OCI-LY1 (cell line): Measurements from ENCODE around the gene ASB2.

Experiments used
- CTCF ChIP-seq: fragments of 200-600 bp; sonication (generic), shearing (Covaris generic); IDR thresholded peaks from 2 replicates; pipeline ENCODE4 v1.5.1; 2017; ENCODE audit warnings: mild to moderate bottlenecking, antibody characterized with exemption, low read length, moderate library complexity, mixed read lengths
- EZH2 ChIP-seq: fragments of 200-600 bp; sonication (generic), shearing (Covaris generic); IDR thresholded peaks from 2 replicates; pipeline ENCODE4 v1.8.0; 2017; ENCODE audit warnings: borderline replicate concordance, mixed run types, mild to moderate bottlenecking, antibody characterized with exemption, low read length, moderate library complexity, mixed read lengths

DNA sequence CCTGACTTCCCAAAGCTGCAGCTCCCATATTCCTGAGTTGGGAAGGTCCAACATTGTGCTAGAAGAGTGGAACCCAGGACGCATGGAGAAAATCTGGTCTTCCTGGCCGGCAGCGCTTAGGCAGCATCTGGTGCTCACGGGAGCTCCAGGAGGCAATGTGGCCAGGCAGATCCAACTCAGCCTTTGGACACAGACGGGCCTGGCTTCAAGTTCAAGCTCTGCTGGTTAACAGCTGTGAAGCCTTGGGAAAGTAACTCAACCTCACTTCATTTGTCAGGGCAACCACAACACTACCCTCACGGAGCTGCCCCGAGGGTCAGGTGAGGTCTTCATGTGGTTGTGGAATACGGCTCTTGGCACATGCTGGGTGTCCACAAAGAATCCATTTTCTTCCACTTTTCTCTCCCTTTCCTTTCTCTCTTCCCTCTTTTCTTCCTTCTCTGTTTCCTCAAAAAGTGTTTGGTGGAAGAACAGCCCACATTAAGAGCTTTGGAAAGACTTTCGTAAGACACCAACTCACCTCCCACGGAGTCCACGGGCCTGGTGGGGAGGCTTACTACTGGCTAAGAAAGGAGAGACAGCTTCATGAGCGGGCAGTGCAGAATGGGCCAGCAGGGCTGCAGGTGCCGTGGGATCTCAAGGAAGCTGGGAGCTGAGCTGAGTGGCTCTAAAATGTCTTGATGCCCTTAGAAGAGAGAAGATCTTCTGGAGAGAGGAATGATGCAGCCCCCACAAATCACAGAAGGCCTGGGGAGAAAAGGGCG, 51.6 kb downstream of the ASB2 start:
- TF ChIP-seq CTCF (no peak), EZH2 (no peak)
